Measurements from ENCODE around the gene MYLK. TPM values are rescaled to one million over a fixed set of nuclear protein-coding genes. Genes with fewer than 3 reads are reported as not detected.

MYLK gene
- total RNA-seq, 1 donor from 2014 or later = 20.1 TPM

DNA sequence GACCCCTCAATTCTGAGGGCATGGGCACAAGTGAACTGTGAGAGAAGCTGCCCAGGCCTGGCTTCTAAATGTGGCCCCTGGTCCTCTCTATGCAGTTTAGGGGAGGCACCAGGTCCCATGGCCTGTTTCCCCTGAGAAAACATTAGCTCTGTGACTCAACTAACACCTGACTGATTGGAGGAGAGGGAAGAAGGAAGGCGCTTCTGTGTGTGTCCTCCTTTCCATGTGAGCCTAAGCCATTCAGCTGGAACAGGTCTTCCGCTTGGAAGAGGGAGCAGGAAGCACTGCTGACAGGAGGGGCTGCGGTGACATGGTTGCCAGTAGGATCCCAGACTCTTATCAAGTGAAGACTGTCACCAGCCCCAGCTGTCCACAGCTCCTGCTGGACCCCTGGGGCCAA, 79.5 kb downstream of the MYLK start:
- Mint-ChIP-seq H3K9me3 (no peaks in the 10 kb centered on the region), H3K27ac (ENCODE audit: unreplicated experiment) (no peak overlapping the region), H3K4me3 (no peak overlapping the region), H3K36me3 (ENCODE audit: low read depth) (no peaks in the 10 kb centered on the region), H3K27me3 (ENCODE audit: low read depth) (no peaks in the 10 kb centered on the region), H3K4me1 (peaks cover 13% of the 10 kb centered on the region)
- no peak for DNase-seq (ENCODE audit: low read depth, low spot score)
- TF ChIP-seq, protein P1, sequence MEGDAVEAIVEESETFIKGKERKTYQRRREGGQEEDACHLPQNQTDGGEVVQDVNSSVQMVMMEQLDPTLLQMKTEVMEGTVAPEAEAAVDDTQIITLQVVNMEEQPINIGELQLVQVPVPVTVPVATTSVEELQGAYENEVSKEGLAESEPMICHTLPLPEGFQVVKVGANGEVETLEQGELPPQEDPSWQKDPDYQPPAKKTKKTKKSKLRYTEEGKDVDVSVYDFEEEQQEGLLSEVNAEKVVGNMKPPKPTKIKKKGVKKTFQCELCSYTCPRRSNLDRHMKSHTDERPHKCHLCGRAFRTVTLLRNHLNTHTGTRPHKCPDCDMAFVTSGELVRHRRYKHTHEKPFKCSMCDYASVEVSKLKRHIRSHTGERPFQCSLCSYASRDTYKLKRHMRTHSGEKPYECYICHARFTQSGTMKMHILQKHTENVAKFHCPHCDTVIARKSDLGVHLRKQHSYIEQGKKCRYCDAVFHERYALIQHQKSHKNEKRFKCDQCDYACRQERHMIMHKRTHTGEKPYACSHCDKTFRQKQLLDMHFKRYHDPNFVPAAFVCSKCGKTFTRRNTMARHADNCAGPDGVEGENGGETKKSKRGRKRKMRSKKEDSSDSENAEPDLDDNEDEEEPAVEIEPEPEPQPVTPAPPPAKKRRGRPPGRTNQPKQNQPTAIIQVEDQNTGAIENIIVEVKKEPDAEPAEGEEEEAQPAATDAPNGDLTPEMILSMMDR (conservative IDR thresholded peaks at IDR 0.05) = no peak

DNA sequence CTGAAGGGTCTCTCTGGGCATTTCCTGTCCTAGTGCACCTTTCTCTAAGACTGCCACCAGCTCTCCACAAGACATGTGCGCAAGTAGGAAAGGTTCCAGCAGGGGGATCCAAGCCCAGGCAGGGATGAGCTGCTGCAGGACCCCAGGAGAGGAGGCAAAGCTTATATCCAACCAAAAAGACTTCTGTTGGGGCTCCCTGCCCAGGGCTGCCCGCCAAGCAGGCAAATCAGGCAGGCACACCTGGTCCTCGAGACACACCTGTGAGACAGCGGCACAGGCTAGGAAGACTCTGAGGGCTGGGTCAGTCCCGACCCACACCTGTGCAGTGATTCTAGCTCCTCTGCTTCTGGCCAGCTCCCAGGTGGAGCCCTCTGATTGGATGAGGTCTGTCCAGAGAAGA, 80.6 kb downstream of the MYLK start:
- TF ChIP-seq, protein P1 (conservative IDR thresholded peaks at IDR 0.05) = no peak
- H3K27me3 Mint-ChIP-seq (ENCODE audit: low read depth) = no peaks in the 10 kb centered on the region
- H3K36me3 Mint-ChIP-seq (ENCODE audit: low read depth) = no peaks in the 10 kb centered on the region
- DNase-seq (ENCODE audit: low read depth, low spot score) = no peak
- peaks cover 25% of the 10 kb centered on the region for H3K4me1 Mint-ChIP-seq
- no peak overlapping the region for H3K4me3 Mint-ChIP-seq
- H3K27ac Mint-ChIP-seq (ENCODE audit: unreplicated experiment) = no peak overlapping the region
- no peaks in the 10 kb centered on the region for H3K9me3 Mint-ChIP-seq

DNA sequence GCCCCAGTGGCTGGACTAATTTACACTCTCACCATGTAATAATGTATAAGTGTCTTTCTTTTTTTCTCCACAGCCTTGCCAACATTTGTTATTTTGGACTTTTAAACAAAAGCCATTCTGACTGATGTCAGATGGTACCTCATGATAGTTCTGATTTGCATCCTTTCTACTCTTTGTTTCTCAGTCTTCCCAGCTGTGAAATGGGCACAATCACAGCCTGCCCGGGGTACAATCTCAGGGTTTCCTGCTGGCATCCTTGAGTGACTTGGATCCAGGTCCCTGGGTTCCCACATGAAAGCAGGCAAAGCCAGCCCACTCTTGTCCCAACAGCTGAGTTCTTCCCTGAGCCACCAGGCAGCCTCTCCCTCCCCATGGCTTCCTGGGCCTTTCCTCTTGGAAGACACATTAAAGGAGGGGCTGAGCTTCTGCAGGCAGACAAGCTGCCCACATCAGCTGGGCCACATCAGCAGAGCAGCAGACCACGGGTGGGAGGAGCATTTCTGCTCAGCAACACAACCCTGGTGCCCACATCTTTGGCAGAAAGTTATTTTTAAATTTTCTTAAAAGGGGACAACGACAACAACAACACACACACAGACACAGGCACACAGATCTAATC, 82.0 kb downstream of the MYLK start:
- Mint-ChIP-seq H3K36me3 (ENCODE audit: low read depth) (no peaks in the 10 kb centered on the region), H3K27ac (ENCODE audit: unreplicated experiment) (no peak overlapping the region), H3K4me1 (peaks cover 28% of the 10 kb centered on the region), H3K27me3 (ENCODE audit: low read depth) (no peaks in the 10 kb centered on the region), H3K9me3 (no peaks in the 10 kb centered on the region), H3K4me3 (no peak overlapping the region)
- TF ChIP-seq, protein P1 (conservative IDR thresholded peaks at IDR 0.05) = no peak
- DNase-seq (ENCODE audit: low read depth, low spot score) = no peak

DNA sequence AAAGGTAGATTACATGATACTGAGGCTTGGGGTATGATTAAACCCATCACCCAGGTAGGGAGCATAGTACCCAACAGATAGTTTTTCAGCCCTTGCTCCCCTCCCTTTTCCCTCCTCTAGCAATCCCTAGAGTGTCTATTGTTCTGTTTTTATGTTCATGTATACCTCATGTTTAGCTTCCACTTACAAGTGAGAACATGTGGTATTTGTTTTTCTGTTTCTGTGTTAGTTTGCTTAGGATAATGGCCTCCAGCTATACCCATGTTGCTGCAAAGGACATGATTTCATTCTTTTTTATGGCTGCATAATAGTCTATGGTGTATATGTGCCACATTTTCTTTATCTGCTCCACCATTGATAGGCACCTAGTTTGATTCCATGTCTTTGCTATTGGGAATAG, 82.7 kb downstream of the MYLK start:
- TF ChIP-seq, protein P1 (conservative IDR thresholded peaks at IDR 0.05) = no peak
- no peaks in the 10 kb centered on the region for H3K9me3 Mint-ChIP-seq

DNA sequence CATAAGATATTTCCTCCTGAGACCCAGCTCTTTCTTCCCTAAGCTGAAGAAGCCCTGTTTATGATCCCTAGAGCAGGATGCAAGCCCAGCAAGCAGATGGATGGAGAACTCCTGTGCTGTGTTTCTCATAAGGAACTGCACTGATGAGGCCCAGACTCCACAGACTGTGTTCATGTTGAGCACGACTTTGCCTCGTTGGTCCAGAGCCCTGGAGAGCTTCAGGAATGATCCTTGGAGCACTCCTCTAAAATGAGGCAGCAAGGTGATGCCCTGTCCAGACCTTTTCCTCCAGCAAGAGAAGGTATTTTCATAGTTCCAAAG, 83.8 kb downstream of the MYLK start:
- Mint-ChIP-seq H3K9me3 (no peaks in the 10 kb centered on the region), H3K4me1 (peaks cover 28% of the 10 kb centered on the region), H3K27me3 (ENCODE audit: low read depth) (no peaks in the 10 kb centered on the region), H3K36me3 (ENCODE audit: low read depth) (no peaks in the 10 kb centered on the region), H3K4me3 (no peak overlapping the region), H3K27ac (ENCODE audit: unreplicated experiment) (peak overlapping the region; percentile 53)
- TF ChIP-seq, protein P1 (conservative IDR thresholded peaks at IDR 0.05) = no peak
- DNase-seq (ENCODE audit: low read depth, low spot score) = no peak

More for the DNA sequence above, 82.7 kb downstream of the MYLK start:
- DNase-seq (ENCODE audit: low read depth, low spot score) = no peak
- Mint-ChIP-seq H3K27ac (ENCODE audit: unreplicated experiment) (no peak overlapping the region), H3K4me1 (peaks cover 28% of the 10 kb centered on the region), H3K4me3 (no peak overlapping the region), H3K27me3 (ENCODE audit: low read depth) (no peaks in the 10 kb centered on the region), H3K36me3 (ENCODE audit: low read depth) (no peaks in the 10 kb centered on the region)

Measured in neural crest cell (in vitro differentiated cells).